ENCODE measurements around the gene CACNB4. TPM values are rescaled to one million over a fixed set of nuclear protein-coding genes. Genes with fewer than 3 reads are reported as not detected.
"Not testable (repeated sequence)": the region's sequence is repeated elsewhere in the genome, so short reads cannot be mapped to it uniquely, and the experiment has no call there.

CACNB4 gene
- total RNA-seq, 1 donor from 2014 or later, result 3.4 TPM

DNA sequence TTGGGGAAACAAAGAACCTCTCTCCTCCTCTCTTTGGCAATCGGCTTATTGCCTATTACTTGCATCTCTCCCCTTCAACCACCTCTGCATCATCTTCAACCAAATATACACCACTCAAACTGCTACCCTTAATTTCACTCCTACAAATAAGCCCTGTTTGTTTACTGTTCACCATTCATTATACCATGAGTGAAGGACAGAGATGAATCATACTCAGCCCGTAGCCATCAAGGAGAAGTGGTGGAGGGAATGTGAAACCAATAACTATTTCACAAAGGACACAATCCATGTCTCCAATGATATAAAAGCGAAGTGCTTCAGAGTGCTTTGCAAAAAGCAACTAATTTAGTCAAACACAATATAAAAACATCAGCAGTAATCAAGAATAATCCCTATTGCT, 76.8 kb downstream of the CACNB4 start:
- Mint-ChIP-seq H3K27me3 (ENCODE audit: unreplicated experiment) (peaks cover 44% of the 10 kb centered on the region), H3K9me3 (ENCODE audit: unreplicated experiment) (no peaks in the 10 kb centered on the region), H3K27ac (ENCODE audit: unreplicated experiment) (no peak overlapping the region), H3K4me3 (ENCODE audit: unreplicated experiment) (no peak overlapping the region), H3K4me1 (ENCODE audit: unreplicated experiment) (peaks cover 13% of the 10 kb centered on the region), H3K36me3 (ENCODE audit: unreplicated experiment) (no peaks in the 10 kb centered on the region)
- DNase-seq (ENCODE audit: extremely low spot score, unreplicated experiment), result no peak
- TF ChIP-seq, protein P1, sequence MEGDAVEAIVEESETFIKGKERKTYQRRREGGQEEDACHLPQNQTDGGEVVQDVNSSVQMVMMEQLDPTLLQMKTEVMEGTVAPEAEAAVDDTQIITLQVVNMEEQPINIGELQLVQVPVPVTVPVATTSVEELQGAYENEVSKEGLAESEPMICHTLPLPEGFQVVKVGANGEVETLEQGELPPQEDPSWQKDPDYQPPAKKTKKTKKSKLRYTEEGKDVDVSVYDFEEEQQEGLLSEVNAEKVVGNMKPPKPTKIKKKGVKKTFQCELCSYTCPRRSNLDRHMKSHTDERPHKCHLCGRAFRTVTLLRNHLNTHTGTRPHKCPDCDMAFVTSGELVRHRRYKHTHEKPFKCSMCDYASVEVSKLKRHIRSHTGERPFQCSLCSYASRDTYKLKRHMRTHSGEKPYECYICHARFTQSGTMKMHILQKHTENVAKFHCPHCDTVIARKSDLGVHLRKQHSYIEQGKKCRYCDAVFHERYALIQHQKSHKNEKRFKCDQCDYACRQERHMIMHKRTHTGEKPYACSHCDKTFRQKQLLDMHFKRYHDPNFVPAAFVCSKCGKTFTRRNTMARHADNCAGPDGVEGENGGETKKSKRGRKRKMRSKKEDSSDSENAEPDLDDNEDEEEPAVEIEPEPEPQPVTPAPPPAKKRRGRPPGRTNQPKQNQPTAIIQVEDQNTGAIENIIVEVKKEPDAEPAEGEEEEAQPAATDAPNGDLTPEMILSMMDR (IDR thresholded peaks at IDR 0.05), result no peak

DNA sequence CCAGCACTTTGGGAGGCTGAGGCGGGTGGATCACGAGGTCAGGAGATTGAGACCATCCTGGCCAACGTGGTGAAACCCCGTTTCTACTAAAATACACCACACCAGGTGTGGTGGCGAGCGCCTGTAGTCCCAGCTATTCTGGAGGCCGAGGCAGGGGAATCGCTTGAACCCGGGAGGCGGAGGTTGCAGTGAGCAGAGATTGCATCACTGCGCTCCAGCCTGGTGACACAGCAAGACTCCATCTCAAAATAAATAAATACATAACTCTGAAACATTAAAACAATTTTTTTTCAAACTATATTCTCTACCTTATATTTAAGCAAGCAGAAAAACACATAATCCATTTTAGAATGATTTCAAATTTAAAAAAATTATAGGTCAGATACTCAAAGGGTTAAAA, 77.8 kb downstream of the CACNB4 start:
- not testable (repeated sequence) for H3K9me3 Mint-ChIP-seq (ENCODE audit: unreplicated experiment); H3K4me3 Mint-ChIP-seq (ENCODE audit: unreplicated experiment); H3K27ac Mint-ChIP-seq (ENCODE audit: unreplicated experiment); H3K36me3 Mint-ChIP-seq (ENCODE audit: unreplicated experiment); DNase-seq (ENCODE audit: extremely low spot score, unreplicated experiment)
- H3K27me3 Mint-ChIP-seq (ENCODE audit: unreplicated experiment), result peaks cover 48% of the 10 kb centered on the region
- H3K4me1 Mint-ChIP-seq (ENCODE audit: unreplicated experiment), result peaks cover 10% of the 10 kb centered on the region

DNA sequence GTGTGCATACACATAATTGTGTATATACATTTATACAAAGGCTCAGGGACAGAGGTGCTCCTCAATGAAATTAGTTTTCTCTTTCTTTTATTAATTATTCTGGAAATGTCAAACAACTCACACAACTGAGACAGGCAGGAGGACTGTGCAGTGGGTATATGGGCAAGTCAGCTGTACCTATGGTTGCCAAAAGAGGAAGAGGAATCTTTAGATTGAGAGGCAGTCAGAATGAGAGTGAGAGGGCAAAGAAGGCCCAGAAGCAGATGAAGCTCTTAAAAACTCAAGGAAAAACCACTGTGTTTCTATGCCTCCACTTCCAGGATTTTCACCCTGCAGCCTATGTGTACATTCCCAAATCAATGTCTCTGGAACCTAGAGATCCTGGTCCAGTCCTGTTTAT, 79.1 kb downstream of the CACNB4 start:
- H3K36me3 Mint-ChIP-seq (ENCODE audit: unreplicated experiment), result no peaks in the 10 kb centered on the region
- H3K4me1 Mint-ChIP-seq (ENCODE audit: unreplicated experiment), result no peaks in the 10 kb centered on the region
- peaks cover 48% of the 10 kb centered on the region for H3K27me3 Mint-ChIP-seq (ENCODE audit: unreplicated experiment)
- no peak overlapping the region for H3K27ac Mint-ChIP-seq (ENCODE audit: unreplicated experiment)
- H3K9me3 Mint-ChIP-seq (ENCODE audit: unreplicated experiment), result no peaks in the 10 kb centered on the region
- no peak for DNase-seq (ENCODE audit: extremely low spot score, unreplicated experiment)
- no peak overlapping the region for H3K4me3 Mint-ChIP-seq (ENCODE audit: unreplicated experiment)
- TF ChIP-seq, protein P1 (IDR thresholded peaks at IDR 0.05), result no peak

DNA sequence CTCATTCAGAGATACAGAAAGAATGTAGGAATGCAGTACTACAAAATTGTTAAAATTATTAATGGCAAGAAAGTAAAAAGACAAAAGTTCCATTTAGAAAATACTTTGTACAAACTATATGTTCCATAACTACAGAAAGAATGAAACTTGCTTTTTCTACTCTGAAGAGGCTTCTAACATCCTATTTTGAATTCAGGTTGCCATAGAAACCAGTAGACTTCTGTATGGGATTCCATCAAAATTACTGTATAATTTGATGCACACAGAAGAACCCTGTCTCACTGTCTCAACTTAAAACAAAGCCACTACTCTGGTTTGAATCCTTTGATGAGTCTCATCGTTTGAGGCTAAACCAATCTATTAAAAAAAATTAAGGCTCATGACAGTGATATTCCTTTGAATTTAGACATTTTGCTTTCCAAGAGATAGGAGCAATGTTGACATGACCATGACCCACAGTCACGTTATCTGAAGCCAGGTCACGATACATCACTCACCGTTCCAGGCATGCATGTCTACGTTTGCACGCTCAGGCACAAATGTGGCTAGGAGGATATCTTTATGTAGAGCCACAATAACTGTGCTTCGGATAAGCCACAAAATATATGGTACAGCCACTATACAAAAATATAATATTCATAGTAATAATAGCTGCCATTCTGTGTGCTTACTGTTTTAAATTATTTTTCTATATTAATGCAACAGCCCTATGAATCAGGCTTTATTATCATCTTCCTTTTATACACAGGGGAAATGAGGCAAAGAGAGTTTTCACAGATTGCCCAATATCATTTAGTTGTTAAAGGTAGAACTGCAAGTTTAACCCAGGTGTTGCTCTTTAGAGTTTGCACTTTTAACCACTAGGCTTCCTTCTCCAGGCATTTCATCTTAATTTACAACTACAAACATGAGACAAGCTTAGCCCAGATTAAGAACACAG, 82.4 kb downstream of the CACNB4 start:
- H3K9me3 Mint-ChIP-seq (ENCODE audit: unreplicated experiment), result no peaks in the 10 kb centered on the region
- H3K27ac Mint-ChIP-seq (ENCODE audit: unreplicated experiment), result no peak overlapping the region
- no peaks in the 10 kb centered on the region for H3K4me1 Mint-ChIP-seq (ENCODE audit: unreplicated experiment)
- H3K4me3 Mint-ChIP-seq (ENCODE audit: unreplicated experiment), result no peak overlapping the region
- no peak for DNase-seq (ENCODE audit: extremely low spot score, unreplicated experiment)
- TF ChIP-seq, protein P1 (IDR thresholded peaks at IDR 0.05), result no peak
- peaks cover 33% of the 10 kb centered on the region for H3K27me3 Mint-ChIP-seq (ENCODE audit: unreplicated experiment)
- no peaks in the 10 kb centered on the region for H3K36me3 Mint-ChIP-seq (ENCODE audit: unreplicated experiment)

DNA sequence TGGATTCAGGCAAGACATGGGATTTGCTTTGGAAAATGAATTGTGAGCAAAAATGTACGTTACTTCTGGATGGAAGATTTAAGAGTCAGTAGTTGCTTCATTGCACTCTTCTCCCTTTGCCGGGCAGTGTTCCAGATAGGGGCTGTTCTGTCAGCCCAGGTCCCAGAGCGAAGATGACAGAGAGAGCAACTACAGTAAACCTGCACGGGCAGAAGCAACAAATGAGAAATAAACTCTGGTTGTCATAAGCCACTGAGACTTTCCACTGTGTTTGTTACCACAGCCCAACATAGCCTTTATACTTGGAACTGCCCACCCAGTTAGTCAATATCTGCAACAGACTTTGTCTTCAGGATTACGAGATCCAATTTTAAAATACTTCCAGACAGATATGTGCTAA, 83.3 kb downstream of the CACNB4 start:
- Mint-ChIP-seq H3K4me1 (ENCODE audit: unreplicated experiment) (no peaks in the 10 kb centered on the region), H3K36me3 (ENCODE audit: unreplicated experiment) (no peaks in the 10 kb centered on the region), H3K27me3 (ENCODE audit: unreplicated experiment) (peaks cover 38% of the 10 kb centered on the region), H3K9me3 (ENCODE audit: unreplicated experiment) (no peaks in the 10 kb centered on the region), H3K4me3 (ENCODE audit: unreplicated experiment) (no peak overlapping the region), H3K27ac (ENCODE audit: unreplicated experiment) (no peak overlapping the region)
- TF ChIP-seq, protein P1 (IDR thresholded peaks at IDR 0.05), result no peak
- DNase-seq (ENCODE audit: extremely low spot score, unreplicated experiment), result no peak

Data from osteocyte (in vitro differentiated cells).